ENCODE results near the gene LACC1. TPM values are rescaled to one million over a fixed set of nuclear protein-coding genes. Genes with fewer than 3 reads are reported as not detected.

LACC1 gene
- total RNA-seq, result 12.6 and 13.6 TPM in 2 replicates

GRCh38 chr13:43879755-43880181, at the start of gene LACC1:
Gene LACC1, plus strand, starts transcription at chr13:43879904. Its CDS starts 1,082 bp downstream, at chr13:43880986.

DNA sequence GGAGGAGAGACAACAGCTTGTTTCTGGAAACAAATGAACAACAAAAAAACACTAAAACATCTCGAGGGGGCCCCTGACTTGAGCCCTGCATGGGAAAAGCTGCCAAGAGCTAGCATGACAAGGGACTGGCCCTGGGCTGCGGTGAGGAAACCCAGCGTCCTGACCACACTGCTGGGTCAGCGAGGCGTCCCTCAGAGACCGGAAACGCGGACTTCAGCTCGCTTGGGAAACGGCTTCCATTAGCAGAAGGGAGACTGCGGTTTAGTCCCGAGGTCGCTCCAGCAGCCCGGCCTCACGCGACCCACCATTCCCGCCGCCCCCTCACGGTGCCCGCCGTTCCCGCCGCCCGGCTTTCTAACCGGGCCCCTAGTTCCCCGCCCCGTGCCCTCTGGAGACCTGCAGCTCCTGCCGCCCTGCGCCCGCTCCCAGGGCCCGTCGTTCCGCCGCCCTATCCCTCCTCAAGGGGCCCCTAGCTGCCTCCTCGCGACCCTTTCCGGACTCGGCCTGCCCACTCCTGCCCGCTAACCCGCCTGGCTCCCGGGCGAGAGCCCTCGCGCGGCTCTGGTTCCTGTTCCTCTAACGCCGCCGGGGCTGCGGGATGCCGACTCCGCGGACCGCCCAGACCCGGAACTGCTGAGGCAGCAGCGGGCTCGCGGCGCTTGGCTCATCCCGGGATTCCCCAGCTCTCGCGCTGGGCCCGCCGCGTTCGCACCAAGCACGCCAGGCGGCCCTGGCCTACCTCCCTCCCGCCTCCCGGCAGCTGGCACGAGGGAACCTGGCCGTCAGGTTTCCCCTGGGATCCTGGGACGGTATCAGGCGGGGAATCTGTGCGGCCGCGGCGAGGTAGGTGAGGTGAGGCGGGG, 581 bp upstream of the LACC1 start, which contains the start of gene CCDC122:
Gene CCDC122, minus strand, starts transcription at position 849 of the 863 bp plus-strand sequence. CDS start 10,364 bp downstream, outside the sequence.

Other genes with a start within 250 kb of the LACC1 start
- gene ENOX1, start 92.9 kb upstream of the LACC1 start, total RNA-seq, result 0.65 and 1.2 TPM in 2 replicates
- 7.3 and 12.3 TPM in 2 replicates for gene CCDC122, start 164 bp upstream of the LACC1 start, total RNA-seq

Measured in articular chondrocyte of knee joint (primary cell).